NK-92 (cell line): ENCODE data around the gene TSPAN3.

Experiments used
- DNase-seq: peaks from one replicate; lab custom pipeline; 2025; ENCODE audit not compliant: unreplicated experiment; lab: John Stamatoyannopoulos, UW

TSPAN3 gene

GRCh38 chr15:77025083-77025901, 45.6 kb downstream of the TSPAN3 start:
- DNase-seq, result no peak

- DNase-seq, result no peak
These were observed 46.4 kb downstream of the TSPAN3 start for GRCh38 chr15:77024273-77025082.

GRCh38 chr15:77023576-77024272, 47.2 kb downstream of the TSPAN3 start:
- no peak for DNase-seq

GRCh38 chr15:77022646-77023575, 48.0 kb downstream of the TSPAN3 start:
- no peak for DNase-seq

GRCh38 chr15:77021803-77022381, 49.0 kb downstream of the TSPAN3 start:
- DNase-seq, result no peak

DNA sequence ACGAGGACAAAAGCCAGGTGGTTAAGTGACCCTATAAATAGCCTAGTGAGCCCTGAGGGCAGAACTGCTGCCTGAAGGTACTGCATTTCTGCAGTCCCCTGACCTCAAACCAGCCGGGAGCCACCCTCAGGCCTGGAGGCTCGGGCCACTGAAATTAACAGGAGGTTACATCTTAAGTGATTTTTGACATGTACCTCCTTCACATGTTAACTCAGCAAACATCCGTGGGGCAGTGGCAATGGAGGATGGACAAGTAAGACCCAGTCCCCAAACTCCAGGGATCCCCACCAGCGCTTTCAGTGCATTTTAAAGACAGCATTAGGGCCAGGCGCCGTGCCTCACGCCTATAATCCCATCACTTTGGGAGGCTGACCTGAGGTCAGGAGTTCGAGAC, 49.8 kb downstream of the TSPAN3 start:
- no peak for DNase-seq

- no peak for DNase-seq
These were observed 50.4 kb downstream of the TSPAN3 start for GRCh38 chr15:77020348-77021087.

DNA sequence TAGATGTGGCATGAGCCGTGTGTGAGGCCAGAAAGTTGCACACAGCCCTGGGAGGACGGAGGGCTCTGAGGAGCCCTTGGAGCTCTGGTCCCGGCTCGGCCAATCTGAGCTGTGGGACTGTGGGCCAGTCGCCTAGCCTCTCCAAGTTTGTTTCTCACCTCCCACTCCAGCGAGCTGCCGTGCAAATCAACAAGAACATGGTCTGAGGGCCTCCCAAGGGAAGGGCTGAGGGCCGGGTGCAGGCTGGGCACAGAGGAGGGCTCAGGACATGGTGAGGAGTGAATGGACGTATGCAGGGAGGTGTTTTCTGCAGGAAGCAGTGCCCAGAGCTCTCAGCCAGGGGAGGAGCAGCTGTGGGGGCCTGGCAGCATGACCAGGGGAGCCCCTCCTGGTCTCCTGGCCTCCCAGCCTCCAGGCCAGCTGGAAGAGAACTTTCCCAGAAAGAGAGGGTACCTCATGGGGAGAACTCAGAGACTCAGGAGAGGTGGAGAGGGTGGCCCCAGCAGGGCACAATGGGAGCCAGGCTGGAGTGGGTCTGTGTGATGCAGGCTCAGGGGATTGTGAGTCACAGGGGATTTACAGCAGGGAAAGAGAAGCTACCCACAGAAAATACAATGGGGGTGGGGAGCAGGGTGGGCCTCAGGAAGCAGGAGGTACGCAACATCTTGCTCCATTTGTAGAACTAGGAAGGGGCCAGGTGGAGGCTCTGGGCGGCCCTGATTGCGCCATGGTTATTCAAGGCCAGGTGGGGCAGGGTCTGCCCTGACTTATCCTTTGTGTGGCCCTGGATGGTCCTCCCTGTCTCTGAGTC, 51.2 kb downstream of the TSPAN3 start:
- no peak for DNase-seq

DNA sequence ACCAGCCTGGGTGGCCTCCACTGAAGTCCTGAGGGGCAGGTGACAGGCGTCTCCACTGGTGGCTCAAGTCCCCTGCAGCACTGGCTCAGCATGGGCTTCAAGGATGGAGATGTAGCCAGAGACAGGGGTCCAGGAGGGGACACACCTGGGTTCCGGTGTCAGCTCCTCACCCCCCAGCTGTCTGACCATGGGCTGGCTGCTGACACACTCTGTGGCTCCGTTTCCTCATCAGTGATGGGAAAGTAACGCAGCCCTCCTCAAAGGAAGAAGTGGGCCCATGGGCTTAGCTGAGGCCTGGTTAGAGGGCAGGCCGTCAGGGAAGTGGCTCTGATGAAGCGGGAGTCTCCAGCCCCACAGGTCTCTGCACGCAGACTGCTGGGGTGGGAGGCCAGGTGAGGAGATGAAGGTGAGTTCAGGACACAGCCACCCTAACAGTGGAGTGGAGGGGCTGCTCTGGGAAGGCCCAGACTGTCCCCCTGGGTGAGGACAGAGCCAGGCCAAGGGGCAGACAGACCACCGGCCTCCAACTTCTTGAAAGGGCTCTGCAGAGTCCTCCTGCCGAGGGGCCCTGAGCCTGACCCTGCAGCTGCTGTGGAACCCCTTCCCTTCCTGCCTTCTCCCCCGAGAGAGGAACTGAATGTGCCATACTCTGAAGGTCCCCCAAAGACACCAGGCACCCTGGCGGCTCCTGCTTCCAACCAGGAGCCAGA, 52.0 kb downstream of the TSPAN3 start:
- DNase-seq, result no peak

DNA sequence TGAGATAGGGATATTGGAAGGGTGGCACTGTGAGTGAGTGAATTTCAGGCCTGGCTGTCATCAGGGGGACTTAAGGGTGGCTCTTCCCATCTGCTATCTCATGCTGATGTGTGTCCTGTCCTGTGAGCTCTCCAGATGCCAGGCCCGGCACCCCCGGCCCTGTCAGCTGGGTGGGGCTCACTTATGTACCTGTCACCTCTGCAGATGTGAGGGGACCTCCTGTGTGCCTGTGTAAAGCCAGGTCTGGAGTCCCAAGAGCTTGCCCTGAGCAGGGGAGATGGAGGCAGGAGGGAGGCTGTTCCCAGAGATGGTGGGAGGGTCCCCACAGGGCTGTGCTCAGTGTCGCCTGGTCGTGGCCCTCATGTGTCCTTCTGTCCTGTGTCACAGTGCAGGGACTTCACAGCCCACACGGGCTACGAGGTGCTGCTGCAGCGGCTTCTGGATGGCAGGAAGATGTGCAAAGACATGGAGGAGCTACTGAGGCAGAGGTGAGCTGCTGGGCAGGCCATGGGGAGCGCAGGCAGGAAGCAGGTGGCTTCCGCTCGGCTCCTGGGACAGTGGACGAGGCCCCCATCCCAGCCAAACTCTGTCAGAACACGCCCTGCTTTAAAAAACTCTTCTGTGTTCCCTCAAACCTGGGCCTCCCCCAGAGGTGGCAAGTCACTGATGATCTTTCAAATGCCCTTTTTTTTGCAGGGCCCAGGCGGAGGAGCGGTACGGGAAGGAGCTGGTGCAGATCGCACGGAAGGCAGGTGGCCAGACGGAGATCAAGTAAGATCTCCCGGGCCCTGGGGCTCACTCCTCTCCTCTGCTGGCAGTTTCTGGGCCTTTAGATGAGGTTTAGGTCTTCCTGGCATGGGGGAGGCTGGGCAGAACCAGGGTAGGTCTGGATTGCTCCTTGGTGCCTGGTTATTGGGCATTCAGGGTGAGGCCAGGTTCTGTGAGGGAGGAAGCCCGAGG, 52.9 kb downstream of the TSPAN3 start:
- no peak for DNase-seq

DNA sequence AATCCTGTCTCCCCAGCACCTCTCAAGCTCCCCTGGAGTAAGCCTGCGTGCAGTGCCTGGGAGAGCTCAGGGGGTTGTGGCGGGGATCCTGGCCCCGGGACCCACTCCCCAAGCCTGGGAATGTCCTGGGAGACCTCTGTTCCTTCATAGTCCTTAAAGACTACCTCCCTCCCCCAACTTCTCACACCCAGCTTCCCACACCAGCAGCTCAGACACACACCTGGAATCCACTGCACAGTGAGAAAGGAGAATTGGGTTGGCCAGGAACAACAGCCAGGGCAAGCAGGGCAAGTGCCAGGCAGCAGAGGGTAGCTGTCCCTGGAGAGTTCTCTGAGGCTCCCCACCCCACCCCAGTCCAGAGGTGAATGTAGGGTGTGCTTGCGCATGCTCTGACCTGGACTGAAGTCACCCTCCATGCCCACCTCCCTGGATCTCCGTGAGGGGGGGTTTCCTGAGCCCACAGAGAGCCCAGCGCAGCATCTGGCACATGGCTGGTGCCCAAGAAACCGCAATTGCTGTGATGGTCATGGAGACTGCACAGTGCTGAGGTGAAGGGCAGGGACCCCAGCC, 53.7 kb downstream of the TSPAN3 start:
- no peak for DNase-seq

DNA sequence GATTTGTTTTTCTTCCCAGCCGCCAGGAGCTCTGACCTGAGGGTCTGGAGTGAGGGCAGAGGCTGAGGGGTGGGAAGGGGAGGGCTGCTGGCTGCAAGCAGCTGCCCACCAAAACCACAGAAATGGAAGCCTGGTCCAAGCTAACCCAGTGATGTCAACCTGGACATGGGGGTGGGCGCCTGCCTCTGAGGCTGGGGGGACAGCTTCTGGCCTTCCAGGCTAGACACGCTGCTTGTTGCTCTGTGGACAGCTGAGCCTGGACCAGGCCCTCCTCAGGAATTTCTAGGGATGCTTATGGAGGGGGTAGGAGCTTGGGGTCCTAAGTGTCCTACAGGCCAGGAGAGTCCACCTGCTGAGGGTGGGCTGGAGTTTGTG, 54.6 kb downstream of the TSPAN3 start:
- DNase-seq, result no peak

DNA sequence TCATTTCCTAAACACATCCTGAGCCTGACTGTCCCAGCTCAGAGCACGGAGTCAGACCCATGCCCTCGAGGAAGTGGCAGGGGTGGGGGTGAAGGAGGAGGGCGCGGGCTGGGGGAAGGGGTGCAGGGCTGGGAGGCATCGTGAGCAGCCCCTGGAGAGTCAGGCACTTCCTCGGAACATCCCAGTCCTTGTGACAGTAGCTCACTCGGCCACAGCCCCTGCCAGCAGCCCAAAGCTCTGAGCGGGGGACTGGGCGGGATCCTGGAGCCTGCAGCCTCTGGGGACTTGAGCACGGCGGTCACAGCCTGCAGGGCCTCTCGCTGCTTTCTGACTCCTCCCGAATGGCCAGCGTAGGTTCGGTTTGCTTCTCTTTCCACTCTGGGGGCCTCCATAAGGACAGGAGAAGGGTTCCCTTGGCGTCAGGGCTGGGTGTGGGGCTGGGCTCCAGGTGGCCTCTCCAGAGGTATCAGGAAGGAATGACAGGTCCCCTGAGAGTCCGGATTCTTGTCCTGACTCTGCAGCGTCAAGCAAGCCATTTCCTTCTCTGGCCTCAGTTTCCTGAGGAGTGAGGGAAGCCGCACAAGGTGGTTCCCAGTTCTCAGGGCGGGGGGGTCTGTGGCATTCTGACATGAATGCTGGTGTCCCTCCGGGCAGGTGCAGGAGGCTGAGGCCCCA, 55.1 kb downstream of the TSPAN3 start:
- DNase-seq, result no peak

- no peak for DNase-seq
These were observed 56.5 kb downstream of the TSPAN3 start for GRCh38 chr15:77014132-77015081.

GRCh38 chr15:77013776-77014131, 57.2 kb downstream of the TSPAN3 start:
- DNase-seq, result no peak
